HG03175 (cell line): ENCODE results near the gene ITGB2.
A peak's percentile ranks its signal among the peaks of the same experiment; 100 is the strongest.

Experiments
- ATAC-seq: cut with Tn5 transposase; IDR thresholded peaks from one replicate; pipeline ENCODE4 v1.9.1; 2021; ENCODE audit warnings: mild to moderate bottlenecking, moderate library complexity; ENCODE audit not compliant: unreplicated experiment

ITGB2 gene

GRCh38 chr21:44898851-44899767 lies 21.6 kb downstream of the ITGB2 start:
- no peak for ATAC-seq

DNA sequence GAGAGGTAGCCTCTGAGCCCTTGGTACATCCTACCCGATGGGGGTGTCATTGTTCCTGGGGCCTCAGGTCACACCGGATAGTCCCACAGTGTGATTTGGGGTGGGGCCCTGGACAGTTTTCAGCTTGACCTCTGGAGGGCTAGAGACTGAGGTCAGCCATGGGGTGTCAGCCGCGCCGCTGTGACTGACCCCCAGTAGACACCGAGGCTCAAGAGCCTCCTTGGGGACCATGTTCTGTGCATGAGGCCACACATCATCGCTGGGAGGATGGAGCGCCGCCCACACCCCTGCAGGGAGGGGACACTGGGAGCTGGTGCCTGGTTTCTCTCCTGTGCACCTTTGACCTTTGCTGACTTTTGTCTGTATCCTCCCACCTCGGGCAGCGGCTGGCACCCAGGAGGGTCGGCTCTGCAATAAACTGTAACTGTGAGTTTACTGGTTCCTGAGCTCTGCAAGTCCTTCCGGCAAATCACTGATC lies 22.6 kb downstream of the ITGB2 start:
- no peak for ATAC-seq

DNA sequence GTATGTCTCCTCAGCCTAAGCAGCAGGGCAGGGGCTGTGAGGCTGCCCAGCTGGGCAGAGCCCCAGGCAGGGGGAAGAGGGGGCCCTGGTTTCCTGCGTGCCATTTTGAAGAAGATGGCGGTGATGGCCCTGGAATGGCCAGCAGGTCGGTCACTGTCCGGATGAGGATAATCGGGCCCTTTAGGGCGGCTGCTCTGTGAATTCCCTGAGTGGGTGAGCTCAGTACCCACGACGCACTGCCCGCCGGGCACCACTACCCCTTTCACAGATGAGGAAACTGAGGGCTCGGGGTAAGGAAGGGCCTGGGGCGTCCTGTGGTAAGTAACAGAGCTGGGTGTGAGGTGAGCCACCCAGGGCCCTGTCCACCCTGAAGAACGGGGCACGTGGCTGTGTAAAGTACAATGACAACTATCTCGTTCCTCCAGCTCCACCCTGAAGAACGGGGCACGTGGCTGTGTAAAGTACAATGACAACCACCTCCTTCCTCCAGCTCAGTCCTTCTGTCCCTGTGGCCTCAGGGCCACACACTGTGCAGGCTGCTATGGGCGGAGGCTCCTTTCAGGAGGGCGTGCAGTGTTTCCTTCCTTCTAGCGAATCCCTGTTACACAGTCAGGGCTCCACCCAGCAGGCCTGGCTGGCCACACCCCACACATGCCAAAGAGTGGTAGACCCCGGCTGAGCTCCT lies 23.2 kb downstream of the ITGB2 start:
- ATAC-seq, result no peak

- ATAC-seq, result no peak
Measured at GRCh38 chr21:44896561-44897286, 24.0 kb downstream of the ITGB2 start.

DNA sequence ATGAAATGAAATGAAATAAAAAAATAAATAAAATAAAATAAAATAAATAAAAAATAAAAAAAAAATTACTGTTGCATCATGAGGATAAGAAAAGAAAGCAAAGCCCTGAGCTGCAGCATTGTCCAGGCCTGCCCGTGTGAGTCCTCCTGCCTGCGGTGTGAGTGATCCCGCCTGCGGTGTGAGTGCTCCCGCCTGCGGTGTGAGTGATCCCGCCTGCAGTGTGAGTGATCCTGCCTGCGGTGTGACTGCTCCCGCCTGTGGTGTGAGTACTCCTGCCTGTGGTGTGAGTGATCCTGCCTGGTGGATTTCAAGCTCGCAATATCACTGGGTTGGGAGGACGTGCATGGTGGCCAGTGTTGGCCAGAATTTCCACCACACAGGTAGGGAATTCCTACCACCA lies 24.8 kb downstream of the ITGB2 start:
- ATAC-seq, result no peak

- no peak for ATAC-seq
Measured at GRCh38 chr21:44894687-44895302, 25.9 kb downstream of the ITGB2 start.

- no peak for ATAC-seq
Measured at GRCh38 chr21:44893948-44894656, 26.6 kb downstream of the ITGB2 start.

GRCh38 chr21:44893278-44893556 lies 27.5 kb downstream of the ITGB2 start:
- ATAC-seq, result no peak

- ATAC-seq, result peak; percentile 58
Measured at GRCh38 chr21:44892536-44893277, 28.0 kb downstream of the ITGB2 start.

DNA sequence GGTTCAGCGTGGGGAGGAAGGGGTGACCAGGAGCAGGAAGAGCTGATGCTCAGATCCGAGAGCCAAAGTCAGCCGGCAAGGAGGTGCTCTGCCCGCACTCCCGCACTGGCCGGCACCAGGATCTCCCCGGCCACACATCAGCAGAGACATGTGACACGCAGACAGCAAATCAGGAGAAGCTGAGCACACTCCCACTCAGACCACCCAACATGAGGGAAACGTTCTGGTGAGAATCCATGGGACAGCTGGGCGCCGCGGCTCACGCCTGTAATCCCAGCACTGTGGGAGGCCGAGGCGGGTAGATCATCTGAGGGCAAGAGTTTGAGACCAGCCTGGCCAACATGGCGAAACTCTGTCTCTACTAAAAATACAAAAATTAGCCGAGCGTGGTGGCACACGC lies 28.6 kb downstream of the ITGB2 start:
- ATAC-seq, result no peak

DNA sequence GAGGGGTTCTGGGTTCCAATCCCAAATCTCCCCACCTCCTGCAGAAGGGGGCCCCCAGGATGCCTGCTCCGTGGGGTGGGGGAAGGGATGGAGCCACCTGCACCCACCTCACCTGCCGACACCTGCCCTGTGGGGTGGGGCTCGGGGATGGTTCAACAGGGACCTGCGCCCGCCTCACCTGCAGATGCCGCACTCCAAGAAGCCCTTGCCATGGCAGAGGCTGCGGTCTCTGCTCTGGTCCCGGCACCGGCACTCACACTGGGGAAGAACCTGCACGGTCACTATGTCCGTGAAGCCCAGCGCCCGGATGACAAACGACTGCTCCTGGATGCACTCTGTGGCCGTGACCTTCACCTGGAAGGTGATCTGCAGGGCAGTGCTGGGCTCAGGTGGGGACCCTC lies 29.1 kb downstream of the ITGB2 start:
- no peak for ATAC-seq

GRCh38 chr21:44890961-44891541 lies 29.6 kb downstream of the ITGB2 start:
- no peak for ATAC-seq

DNA sequence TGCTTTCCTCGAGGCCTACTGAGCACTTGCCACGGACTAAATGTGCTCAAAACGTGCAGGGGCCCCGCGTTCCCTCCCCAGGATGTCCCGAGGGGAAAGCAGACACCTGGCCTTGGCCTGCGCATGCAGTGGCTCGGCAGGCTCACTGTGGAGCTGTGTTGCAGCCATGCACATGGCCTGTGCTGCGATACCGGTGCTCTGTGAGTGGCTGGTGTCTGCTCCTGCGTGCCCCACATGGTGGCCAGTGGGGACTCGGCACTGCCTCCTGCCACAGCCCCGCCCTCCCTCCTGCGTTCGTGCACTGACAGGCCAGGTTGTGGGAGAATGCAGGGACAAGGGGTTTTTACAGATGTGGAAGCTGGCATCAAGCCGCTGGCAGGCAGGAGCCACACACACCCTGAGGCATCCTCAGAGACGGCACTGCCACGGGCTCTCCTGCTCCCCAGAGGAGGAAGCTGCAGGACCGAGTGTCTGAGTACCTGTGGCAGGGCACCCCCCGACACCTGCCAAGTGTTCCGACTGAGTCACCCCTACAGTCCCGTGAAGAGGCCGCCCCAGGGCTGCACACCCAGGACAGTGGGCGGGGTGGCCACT lies 30.3 kb downstream of the ITGB2 start:
- no peak for ATAC-seq

- ATAC-seq, result no peak
Measured at GRCh38 chr21:44889625-44890337, 30.9 kb downstream of the ITGB2 start.

GRCh38 chr21:44888581-44889550 lies 31.8 kb downstream of the ITGB2 start:
- ATAC-seq, result no peak

DNA sequence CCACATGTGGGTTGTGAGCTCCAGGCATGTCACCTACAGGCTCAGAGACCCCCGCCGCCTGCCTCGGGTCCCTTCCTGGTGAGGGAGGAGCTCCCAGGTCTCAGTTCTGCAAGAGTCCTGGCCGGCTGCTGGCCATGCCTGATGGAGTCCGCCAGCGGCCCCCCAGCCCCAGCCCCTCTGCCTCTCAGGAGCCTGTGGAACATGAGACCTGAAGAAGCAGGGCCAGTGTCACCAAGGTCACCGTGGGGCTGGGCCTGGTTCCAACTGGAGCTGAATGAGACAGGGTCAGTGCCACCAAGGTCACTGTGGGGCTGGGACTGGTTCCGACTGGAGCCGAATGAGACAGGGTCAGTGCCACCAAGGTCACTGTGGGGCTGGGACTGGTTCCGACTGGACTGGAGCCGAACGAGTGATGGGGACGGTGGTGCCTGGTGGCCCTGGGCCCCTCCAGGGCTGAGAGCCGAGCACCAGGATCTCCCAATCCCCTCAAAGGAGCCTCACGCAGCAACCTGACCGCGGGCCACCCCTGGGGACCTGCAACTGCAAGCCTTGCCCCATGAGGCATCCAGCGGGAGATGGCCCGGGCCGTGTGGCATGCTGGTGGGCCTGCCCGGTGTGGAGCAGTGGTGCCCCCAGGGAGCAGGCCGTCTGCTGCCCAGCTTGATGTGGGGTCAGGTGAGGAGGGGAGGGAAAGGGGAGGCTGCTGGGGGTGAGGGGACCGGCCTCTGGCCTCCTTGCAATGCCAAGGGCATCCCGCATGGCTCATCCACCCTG lies 32.7 kb downstream of the ITGB2 start:
- ATAC-seq, result no peak
